ENCODE data around the gene SULF2.

Gene SULF2

GRCh38 chr20:47676912-47677634, 108.2 kb downstream of the SULF2 start:
- Histone ChIP-seq H3K27ac (ENCODE audit: low read depth, low read length) (no peak overlapping the region), H3K9me3 (ENCODE audit: control insufficient read depth in 1 of 2, low read length in 2 of 2) (no peaks in the 10 kb centered on the region), H3K9ac (ENCODE audit: low read depth in 1 of 2, low read length in 2 of 2) (no peak overlapping the region), H3K36me3 (ENCODE audit: control insufficient read depth in 1 of 2, insufficient read depth in 2 of 2, low read length in 2 of 2) (peaks cover 4 to 16% of the 10 kb centered on the region in 2 donors), H3K4me3 (ENCODE audit: low read depth in 1 of 2, low read length in 2 of 2) (no peak overlapping the region), H3K27me3 (ENCODE audit: control insufficient read depth in 1 of 2, insufficient read depth in 2 of 2, low read length in 2 of 2) (no peaks in the 10 kb centered on the region), H3K4me1 (ENCODE audit: control insufficient read depth in 1 of 2, insufficient read depth in 2 of 2, low read length in 2 of 2) (peaks cover 6 to 9% of the 10 kb centered on the region in 2 donors)

GRCh38 chr20:47676219-47676721, 109.0 kb downstream of the SULF2 start:
- Histone ChIP-seq H3K27ac (ENCODE audit: low read depth, low read length) (no peak overlapping the region), H3K9me3 (ENCODE audit: control insufficient read depth in 1 of 2, low read length in 2 of 2) (no peaks in the 10 kb centered on the region), H3K4me3 (ENCODE audit: low read depth in 1 of 2, low read length in 2 of 2) (no peak overlapping the region), H3K4me1 (ENCODE audit: control insufficient read depth in 1 of 2, insufficient read depth in 2 of 2, low read length in 2 of 2) (peaks cover under 1 to 4% of the 10 kb centered on the region in 2 donors), H3K36me3 (ENCODE audit: control insufficient read depth in 1 of 2, insufficient read depth in 2 of 2, low read length in 2 of 2) (peaks cover 4 to 16% of the 10 kb centered on the region in 2 donors), H3K27me3 (ENCODE audit: control insufficient read depth in 1 of 2, insufficient read depth in 2 of 2, low read length in 2 of 2) (no peaks in the 10 kb centered on the region), H3K9ac (ENCODE audit: low read depth in 1 of 2, low read length in 2 of 2) (no peak overlapping the region)

- H3K27me3 ChIP-seq (ENCODE audit: control insufficient read depth in 1 of 2, insufficient read depth in 2 of 2, low read length in 2 of 2): no peaks in the 10 kb centered on the region
- H3K36me3 ChIP-seq (ENCODE audit: control insufficient read depth in 1 of 2, insufficient read depth in 2 of 2, low read length in 2 of 2): peaks cover 3 to 16% of the 10 kb centered on the region in 2 donors
- no peak overlapping the region for H3K27ac ChIP-seq (ENCODE audit: low read depth, low read length)
- H3K4me3 ChIP-seq (ENCODE audit: low read depth in 1 of 2, low read length in 2 of 2): no peak overlapping the region
- H3K4me1 ChIP-seq (ENCODE audit: control insufficient read depth in 1 of 2, insufficient read depth in 2 of 2, low read length in 2 of 2): no peaks in the 10 kb centered on the region
- no peak overlapping the region for H3K9ac ChIP-seq (ENCODE audit: low read depth in 1 of 2, low read length in 2 of 2)
- H3K9me3 ChIP-seq (ENCODE audit: control insufficient read depth in 1 of 2, low read length in 2 of 2): no peaks in the 10 kb centered on the region
Measured at GRCh38 chr20:47675190-47676142, 109.8 kb downstream of the SULF2 start.

- Histone ChIP-seq H3K4me3 (ENCODE audit: low read depth in 1 of 2, low read length in 2 of 2) (no peak overlapping the region), H3K36me3 (ENCODE audit: control insufficient read depth in 1 of 2, insufficient read depth in 2 of 2, low read length in 2 of 2) (peaks cover 0 to 16% of the 10 kb centered on the region in 2 donors), H3K9ac (ENCODE audit: low read depth in 1 of 2, low read length in 2 of 2) (no peak overlapping the region), H3K27ac (ENCODE audit: low read depth, low read length) (no peak overlapping the region), H3K4me1 (ENCODE audit: control insufficient read depth in 1 of 2, insufficient read depth in 2 of 2, low read length in 2 of 2) (no peaks in the 10 kb centered on the region), H3K9me3 (ENCODE audit: control insufficient read depth in 1 of 2, low read length in 2 of 2) (no peaks in the 10 kb centered on the region), H3K27me3 (ENCODE audit: control insufficient read depth in 1 of 2, insufficient read depth in 2 of 2, low read length in 2 of 2) (no peaks in the 10 kb centered on the region)
Measured at GRCh38 chr20:47674686-47675085, 110.6 kb downstream of the SULF2 start.

- no peaks in the 10 kb centered on the region for H3K4me1 ChIP-seq (ENCODE audit: control insufficient read depth in 1 of 2, insufficient read depth in 2 of 2, low read length in 2 of 2)
- H3K27me3 ChIP-seq (ENCODE audit: control insufficient read depth in 1 of 2, insufficient read depth in 2 of 2, low read length in 2 of 2): no peaks in the 10 kb centered on the region
- H3K4me3 ChIP-seq (ENCODE audit: low read depth in 1 of 2, low read length in 2 of 2): no peak overlapping the region
- H3K9me3 ChIP-seq (ENCODE audit: control insufficient read depth in 1 of 2, low read length in 2 of 2): no peaks in the 10 kb centered on the region
- no peak overlapping the region for H3K9ac ChIP-seq (ENCODE audit: low read depth in 1 of 2, low read length in 2 of 2)
- H3K27ac ChIP-seq (ENCODE audit: low read depth, low read length): no peak overlapping the region
- peaks cover 0 to 16% of the 10 kb centered on the region in 2 donors for H3K36me3 ChIP-seq (ENCODE audit: control insufficient read depth in 1 of 2, insufficient read depth in 2 of 2, low read length in 2 of 2)
Measured at GRCh38 chr20:47674145-47674544, 111.1 kb downstream of the SULF2 start.

- no peaks in the 10 kb centered on the region for H3K27me3 ChIP-seq (ENCODE audit: control insufficient read depth in 1 of 2, insufficient read depth in 2 of 2, low read length in 2 of 2)
- H3K4me3 ChIP-seq (ENCODE audit: low read depth in 1 of 2, low read length in 2 of 2): no peak overlapping the region
- H3K9me3 ChIP-seq (ENCODE audit: control insufficient read depth in 1 of 2, low read length in 2 of 2): no peaks in the 10 kb centered on the region
- H3K4me1 ChIP-seq (ENCODE audit: control insufficient read depth in 1 of 2, insufficient read depth in 2 of 2, low read length in 2 of 2): no peaks in the 10 kb centered on the region
- no peak overlapping the region for H3K27ac ChIP-seq (ENCODE audit: low read depth, low read length)
- peaks cover 1 to 16% of the 10 kb centered on the region in 2 donors for H3K36me3 ChIP-seq (ENCODE audit: control insufficient read depth in 1 of 2, insufficient read depth in 2 of 2, low read length in 2 of 2)
- no peak overlapping the region for H3K9ac ChIP-seq (ENCODE audit: low read depth in 1 of 2, low read length in 2 of 2)
Measured at GRCh38 chr20:47673671-47673955, 111.7 kb downstream of the SULF2 start.

- H3K27ac ChIP-seq (ENCODE audit: low read depth, low read length): no peak overlapping the region
- H3K4me3 ChIP-seq (ENCODE audit: low read depth in 1 of 2, low read length in 2 of 2): no peak overlapping the region
- no peak overlapping the region for H3K9ac ChIP-seq (ENCODE audit: low read depth in 1 of 2, low read length in 2 of 2)
Measured at GRCh38 chr20:47672886-47673670, 112.2 kb downstream of the SULF2 start.

GRCh38 chr20:47672166-47672565, 113.1 kb downstream of the SULF2 start:
- Histone ChIP-seq H3K9me3 (ENCODE audit: control insufficient read depth in 1 of 2, low read length in 2 of 2) (no peaks in the 10 kb centered on the region), H3K4me1 (ENCODE audit: control insufficient read depth in 1 of 2, insufficient read depth in 2 of 2, low read length in 2 of 2) (no peaks in the 10 kb centered on the region), H3K9ac (ENCODE audit: low read depth in 1 of 2, low read length in 2 of 2) (no peak overlapping the region), H3K36me3 (ENCODE audit: control insufficient read depth in 1 of 2, insufficient read depth in 2 of 2, low read length in 2 of 2) (peaks cover 4 to 12% of the 10 kb centered on the region in 2 donors), H3K4me3 (ENCODE audit: low read depth in 1 of 2, low read length in 2 of 2) (no peak overlapping the region), H3K27ac (ENCODE audit: low read depth, low read length) (no peak overlapping the region), H3K27me3 (ENCODE audit: control insufficient read depth in 1 of 2, insufficient read depth in 2 of 2, low read length in 2 of 2) (no peaks in the 10 kb centered on the region)

More at GRCh38 chr20:47672886-47673670, 112.2 kb downstream of the SULF2 start:
- Histone ChIP-seq H3K4me1 (ENCODE audit: control insufficient read depth in 1 of 2, insufficient read depth in 2 of 2, low read length in 2 of 2) (no peaks in the 10 kb centered on the region), H3K36me3 (ENCODE audit: control insufficient read depth in 1 of 2, insufficient read depth in 2 of 2, low read length in 2 of 2) (peaks cover 4 to 16% of the 10 kb centered on the region in 2 donors), H3K27me3 (ENCODE audit: control insufficient read depth in 1 of 2, insufficient read depth in 2 of 2, low read length in 2 of 2) (no peaks in the 10 kb centered on the region), H3K9me3 (ENCODE audit: control insufficient read depth in 1 of 2, low read length in 2 of 2) (no peaks in the 10 kb centered on the region)

- Histone ChIP-seq H3K27me3 (ENCODE audit: control insufficient read depth in 1 of 2, insufficient read depth in 2 of 2, low read length in 2 of 2) (no peaks in the 10 kb centered on the region), H3K27ac (ENCODE audit: low read depth, low read length) (no peak overlapping the region), H3K9me3 (ENCODE audit: control insufficient read depth in 1 of 2, low read length in 2 of 2) (no peaks in the 10 kb centered on the region), H3K36me3 (ENCODE audit: control insufficient read depth in 1 of 2, insufficient read depth in 2 of 2, low read length in 2 of 2) (peaks cover 5 to 8% of the 10 kb centered on the region in 2 donors), H3K4me3 (ENCODE audit: low read depth in 1 of 2, low read length in 2 of 2) (no peak overlapping the region), H3K9ac (ENCODE audit: low read depth in 1 of 2, low read length in 2 of 2) (no peak overlapping the region), H3K4me1 (ENCODE audit: control insufficient read depth in 1 of 2, insufficient read depth in 2 of 2, low read length in 2 of 2) (no peaks in the 10 kb centered on the region)
Measured at GRCh38 chr20:47670913-47671312, 114.4 kb downstream of the SULF2 start.
